GM19240 (cell line): ENCODE measurements around the gene ADCY2.

Experiments used
- DNase-seq: peaks from one replicate; pipeline ENCODE4 v3.0.0; 2011; ENCODE audit warnings: low spot score; ENCODE audit not compliant: insufficient read length

ADCY2 gene

GRCh38 chr5:7867260-7867659 lies 471.3 kb downstream of the ADCY2 start:
- DNase-seq = no peak

- DNase-seq = no peak
These were observed 472.5 kb downstream of the ADCY2 start for GRCh38 chr5:7868427-7868772.

- peak; percentile 73 for DNase-seq
These were observed 473.0 kb downstream of the ADCY2 start, which contains the start of the genes FASTKD3 and MTRR for GRCh38 chr5:7868773-7869473. TSS of gene FASTKD3 (minus strand) at chr5:7869031. CDS start at chr5:7868083, 948 bp downstream. TSS of gene MTRR (plus strand) at chr5:7869148. CDS start at chr5:7870795, 1,647 bp downstream.

GRCh38 chr5:7869474-7870136 lies 473.7 kb downstream of the ADCY2 start:
- no peak for DNase-seq

- no peak for DNase-seq
These were observed 475.7 kb downstream of the ADCY2 start for GRCh38 chr5:7871653-7872052.

GRCh38 chr5:7872517-7873130 lies 476.7 kb downstream of the ADCY2 start:
- no peak for DNase-seq

GRCh38 chr5:7873216-7873615 lies 477.3 kb downstream of the ADCY2 start:
- DNase-seq = no peak

- DNase-seq = no peak
These were observed 478.7 kb downstream of the ADCY2 start for GRCh38 chr5:7874639-7875038.

GRCh38 chr5:7875151-7875550 lies 479.2 kb downstream of the ADCY2 start:
- DNase-seq = no peak

GRCh38 chr5:7876867-7877266 lies 480.9 kb downstream of the ADCY2 start:
- no peak for DNase-seq

GRCh38 chr5:7877851-7878250 lies 481.9 kb downstream of the ADCY2 start:
- no peak for DNase-seq

GRCh38 chr5:7878381-7878873 lies 482.5 kb downstream of the ADCY2 start:
- no peak for DNase-seq
